HL-60 (cell line): Measurements from ENCODE around the gene CPB2.
A peak's percentile ranks its signal among the peaks of the same experiment; 100 is the strongest.

ENCODE experiments used
- DNase-seq, 2 experiments: peaks; one replicate each; pipeline ENCODE4 v3.0.0-alpha.2; 2010 to 2020; ENCODE audit warnings: low read depth in 1 of 2, low spot score in 1 of 2
- H3K27ac ChIP-seq: fragments of 250-450 bp; sonication (Bioruptor Pico); replicated peaks from 2 replicates; pipeline ENCODE4 v1.5.1; 2020; ENCODE audit warnings: mild to moderate bottlenecking, moderate library complexity
- H3K27me3 ChIP-seq: fragments of 250-450 bp; sonication (Bioruptor Pico); 2 replicates; pipeline ENCODE4 v1.5.1; 2021; ENCODE audit warnings: mild to moderate bottlenecking, moderate library complexity; ENCODE audit not compliant: insufficient read depth, poor library complexity, severe bottlenecking
- H3K4me3 ChIP-seq: replicated peaks from 2 replicates; pipeline ENCODE4 v1.5.1; 2011; ENCODE audit warnings: mild to moderate bottlenecking, control low read depth, low read length; ENCODE audit not compliant: insufficient read depth
- CTCF ChIP-seq: IDR thresholded peaks from one replicate; pipeline ENCODE4 v1.5.1; 2011; ENCODE audit warnings: low read length, control low read depth, inconsistent platforms; ENCODE audit not compliant: insufficient read depth
- GABPA ChIP-seq: IDR thresholded peaks from 2 replicates; pipeline ENCODE4 v1.6.1; 2012; ENCODE audit warnings: low read depth
- POLR2AphosphoS5 ChIP-seq: IDR thresholded peaks from 2 replicates; pipeline ENCODE4 v1.6.1; 2012; ENCODE audit warnings: low read depth
- SPI1 ChIP-seq: IDR thresholded peaks from 2 replicates; pipeline ENCODE4 v1.6.1; 2012; ENCODE audit warnings: low read depth, mild to moderate bottlenecking, borderline replicate concordance
- long read RNA-seq: library from polyadenylated mRNA; unstranded; transcript quantifications from one replicate; pipeline ENCODE4 v2.0.0, GENCODE V29; 2020
- TF ChIP-seq, protein P1 (sequence below): IDR thresholded peaks from 2 replicates; pipeline ENCODE4 v1.6.1; 2012; ENCODE audit warnings: low read depth; ENCODE audit not compliant: insufficient replicate concordance

CPB2 gene
- long read RNA-seq = 0 reads

DNA sequence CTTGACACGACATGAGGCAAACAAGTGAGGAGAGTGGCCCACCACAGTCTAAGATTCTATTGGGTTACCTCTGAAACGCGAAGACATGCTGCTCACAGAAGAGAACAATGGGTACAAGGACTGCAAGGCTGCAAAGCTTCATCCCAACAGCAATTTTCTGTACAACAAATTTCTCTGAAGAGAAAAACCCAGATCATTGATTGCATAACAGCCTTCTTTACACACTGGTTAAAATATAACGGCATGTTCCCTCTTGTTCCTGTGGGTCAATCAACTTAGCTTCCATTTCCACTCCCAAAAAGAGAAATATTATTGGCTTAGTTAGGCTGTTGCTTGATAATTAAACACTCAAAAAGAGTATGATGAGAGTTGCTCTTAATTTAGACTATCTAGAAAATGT is at the start of gene CPB2:
Gene CPB2, minus strand, starts transcription at position 166 of the 400 bp plus-strand sequence. Its CDS starts 24 bp downstream, at position 142.
- Histone ChIP-seq H3K27me3 (no peaks in the 10 kb centered on the region), H3K27ac (no peak within 1 kb of the TSS), H3K4me3 (no peak within 1 kb of the TSS)
- no peak for DNase-seq
- TF ChIP-seq CTCF = no peak
- no peak for TF ChIP-seq POLR2AphosphoS5
- no peak for TF ChIP-seq GABPA
- TF ChIP-seq, protein P1, sequence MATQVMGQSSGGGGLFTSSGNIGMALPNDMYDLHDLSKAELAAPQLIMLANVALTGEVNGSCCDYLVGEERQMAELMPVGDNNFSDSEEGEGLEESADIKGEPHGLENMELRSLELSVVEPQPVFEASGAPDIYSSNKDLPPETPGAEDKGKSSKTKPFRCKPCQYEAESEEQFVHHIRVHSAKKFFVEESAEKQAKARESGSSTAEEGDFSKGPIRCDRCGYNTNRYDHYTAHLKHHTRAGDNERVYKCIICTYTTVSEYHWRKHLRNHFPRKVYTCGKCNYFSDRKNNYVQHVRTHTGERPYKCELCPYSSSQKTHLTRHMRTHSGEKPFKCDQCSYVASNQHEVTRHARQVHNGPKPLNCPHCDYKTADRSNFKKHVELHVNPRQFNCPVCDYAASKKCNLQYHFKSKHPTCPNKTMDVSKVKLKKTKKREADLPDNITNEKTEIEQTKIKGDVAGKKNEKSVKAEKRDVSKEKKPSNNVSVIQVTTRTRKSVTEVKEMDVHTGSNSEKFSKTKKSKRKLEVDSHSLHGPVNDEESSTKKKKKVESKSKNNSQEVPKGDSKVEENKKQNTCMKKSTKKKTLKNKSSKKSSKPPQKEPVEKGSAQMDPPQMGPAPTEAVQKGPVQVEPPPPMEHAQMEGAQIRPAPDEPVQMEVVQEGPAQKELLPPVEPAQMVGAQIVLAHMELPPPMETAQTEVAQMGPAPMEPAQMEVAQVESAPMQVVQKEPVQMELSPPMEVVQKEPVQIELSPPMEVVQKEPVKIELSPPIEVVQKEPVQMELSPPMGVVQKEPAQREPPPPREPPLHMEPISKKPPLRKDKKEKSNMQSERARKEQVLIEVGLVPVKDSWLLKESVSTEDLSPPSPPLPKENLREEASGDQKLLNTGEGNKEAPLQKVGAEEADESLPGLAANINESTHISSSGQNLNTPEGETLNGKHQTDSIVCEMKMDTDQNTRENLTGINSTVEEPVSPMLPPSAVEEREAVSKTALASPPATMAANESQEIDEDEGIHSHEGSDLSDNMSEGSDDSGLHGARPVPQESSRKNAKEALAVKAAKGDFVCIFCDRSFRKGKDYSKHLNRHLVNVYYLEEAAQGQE = no peak
- no peak for TF ChIP-seq SPI1

DNA sequence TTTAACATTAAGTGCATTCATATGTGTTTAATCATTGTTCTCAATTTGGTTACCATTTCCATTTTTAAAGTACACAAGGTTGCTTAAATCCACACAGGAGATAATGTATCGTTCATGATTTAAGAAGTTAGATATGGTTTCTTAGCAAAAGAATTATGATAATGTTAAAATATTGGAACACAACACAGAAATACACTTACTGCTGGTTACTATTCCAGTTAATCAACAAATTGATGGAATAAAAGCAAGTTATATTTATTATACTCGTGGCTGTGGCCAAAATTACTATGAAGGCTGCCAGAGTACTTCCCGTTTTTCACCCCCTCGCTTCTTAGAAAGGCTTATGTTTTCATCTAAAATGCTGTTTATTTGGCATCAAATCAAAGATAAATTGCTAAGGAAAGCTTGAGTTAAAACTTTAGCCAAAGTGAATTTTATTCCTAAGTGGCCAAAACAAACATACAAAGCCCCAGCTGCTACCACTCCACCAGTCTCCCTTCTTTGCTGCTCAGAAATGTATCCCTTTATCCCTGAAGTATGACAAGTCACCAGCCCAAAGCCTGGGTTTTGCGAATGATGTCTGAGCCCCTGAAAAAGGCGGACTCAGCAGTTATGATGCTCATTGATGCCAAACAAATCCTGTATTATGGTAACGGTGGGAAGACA is 49.4 kb upstream of the CPB2 start:
- TF ChIP-seq GABPA (no peak), SPI1 (no peak), POLR2AphosphoS5 (no peak), CTCF (no peak)
- TF ChIP-seq, protein P1 = no peak
- no peaks in the 10 kb centered on the region for H3K27me3 ChIP-seq
- no peak overlapping the region for H3K27ac ChIP-seq
- no peak overlapping the region for H3K4me3 ChIP-seq
- DNase-seq = no peak

- TF ChIP-seq GABPA (no peak), CTCF (no peak), SPI1 (no peak), POLR2AphosphoS5 (no peak)
- TF ChIP-seq, protein P1 = no peak
- Histone ChIP-seq H3K27me3 (no peaks in the 10 kb centered on the region), H3K27ac (0 out of 2 replicates have a peak overlapping the region, but pooled peaks have one; percentile 4), H3K4me3 (no peak overlapping the region)
- no peak for DNase-seq
Measured at GRCh38 chr13:46152627-46153328, 47.9 kb upstream of the CPB2 start.
